ENCODE results near the gene HIVEP3.

HIVEP3 gene

DNA sequence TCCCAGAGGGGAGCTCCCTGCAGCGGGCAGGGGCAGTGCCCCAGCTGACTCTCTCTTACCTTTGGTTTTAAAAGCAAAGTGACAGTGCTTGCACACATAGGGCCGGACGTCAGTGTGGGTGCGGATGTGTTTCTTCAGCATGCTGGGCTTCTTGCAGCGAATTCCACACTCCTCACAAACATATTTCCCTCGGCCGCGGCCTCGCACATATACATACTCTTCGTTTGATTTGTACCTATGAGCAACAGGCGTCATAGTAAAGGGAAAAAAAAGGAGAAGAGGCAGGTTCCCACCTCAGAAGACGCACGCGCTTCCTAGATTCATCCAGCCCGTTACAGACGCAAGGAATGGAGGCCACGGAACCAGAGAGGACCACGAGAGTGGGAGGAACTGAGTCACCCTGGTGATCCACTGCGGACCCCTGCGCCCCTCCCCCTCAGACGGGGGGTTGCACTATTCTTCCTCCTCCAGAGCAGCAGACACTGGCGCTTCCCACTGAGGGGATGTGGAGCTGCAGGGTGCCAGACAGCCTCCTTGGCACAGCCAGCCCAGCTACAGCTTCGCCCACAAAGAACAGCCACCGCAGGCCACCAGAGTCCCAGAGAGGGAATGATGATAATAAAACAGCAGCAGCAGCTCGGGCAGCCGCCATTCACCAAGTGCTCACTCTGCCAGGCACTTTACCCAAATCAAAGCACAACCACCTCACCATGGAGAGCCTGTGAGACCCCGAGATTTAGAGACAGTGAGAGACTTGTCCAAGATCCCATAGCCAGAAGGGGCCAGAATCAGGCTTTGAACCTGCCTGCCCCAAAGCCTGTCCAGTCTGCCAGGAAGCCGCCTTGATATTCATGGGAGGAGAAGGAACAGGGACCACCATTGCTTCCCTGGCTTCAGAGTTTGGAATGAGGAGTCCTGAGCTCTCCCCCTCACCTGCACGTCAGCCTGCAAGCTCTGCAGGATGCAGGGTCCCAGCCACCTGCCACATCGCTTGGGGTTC lies 393.7 kb downstream of the HIVEP3 start:
- no peak for FAIRE-seq

- no peak for FAIRE-seq
These were observed 394.6 kb downstream of the HIVEP3 start for GRCh38 chr1:41523949-41524675.

DNA sequence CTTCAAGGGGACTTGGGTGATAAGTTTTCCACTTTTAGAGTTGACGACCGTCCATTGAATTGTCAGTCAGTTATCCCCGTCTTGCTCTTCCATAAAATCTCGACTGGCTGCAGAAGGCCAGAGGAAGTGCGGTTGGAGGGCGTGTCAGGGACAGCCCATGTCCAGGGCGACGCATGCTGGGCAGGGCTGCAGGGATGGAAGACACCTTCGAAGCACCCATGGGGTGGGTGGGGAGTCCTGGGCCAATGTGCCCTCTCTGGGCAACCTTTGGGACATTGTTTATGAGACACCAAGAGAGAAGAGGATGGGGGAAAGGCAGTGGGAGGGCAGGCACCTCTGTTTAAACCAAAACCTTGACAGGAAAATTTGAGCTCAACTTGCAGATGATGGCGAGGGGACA lies 395.7 kb downstream of the HIVEP3 start:
- no peak for FAIRE-seq

- FAIRE-seq = no peak
These were observed 397.0 kb downstream of the HIVEP3 start for GRCh38 chr1:41521766-41522165.

DNA sequence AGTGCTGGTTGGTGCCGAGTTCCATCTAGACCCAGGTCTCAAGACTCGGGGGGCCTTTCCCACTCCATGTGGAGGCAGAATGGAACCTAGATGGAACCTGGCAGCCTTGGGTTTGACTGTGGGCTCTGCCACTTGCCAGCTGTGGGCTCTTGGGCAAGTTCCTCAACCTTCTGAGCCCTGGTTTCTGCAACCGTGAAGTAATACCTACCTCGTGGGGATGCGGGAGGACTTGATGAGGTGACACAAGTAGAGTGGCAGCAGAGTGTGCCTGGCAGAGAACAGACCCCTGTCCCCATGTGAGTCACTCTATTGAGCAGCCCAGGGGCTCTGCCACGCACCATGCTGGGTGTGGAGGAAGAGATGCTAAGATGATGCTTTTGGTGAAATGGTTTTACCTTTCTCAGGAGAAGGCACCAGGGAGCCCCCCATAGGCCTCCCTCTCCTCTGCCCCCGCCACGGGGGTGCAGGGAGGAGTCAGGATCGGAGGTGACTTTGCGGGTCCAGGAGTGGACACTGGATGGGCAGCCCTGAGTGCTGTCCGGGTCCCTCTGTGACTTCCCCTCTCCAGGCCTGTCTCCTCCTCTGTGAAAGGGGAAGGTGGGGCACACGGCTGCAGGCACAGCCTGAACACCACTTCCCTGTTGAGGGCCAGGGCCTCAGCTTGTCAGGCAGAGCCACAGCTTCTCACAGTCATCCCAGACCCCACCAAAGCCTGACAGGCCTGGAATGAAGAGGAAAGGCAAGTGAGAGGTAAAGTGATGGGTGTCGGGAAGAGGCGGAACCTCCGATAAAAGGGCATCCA lies 397.6 kb downstream of the HIVEP3 start:
- no peak for FAIRE-seq

DNA sequence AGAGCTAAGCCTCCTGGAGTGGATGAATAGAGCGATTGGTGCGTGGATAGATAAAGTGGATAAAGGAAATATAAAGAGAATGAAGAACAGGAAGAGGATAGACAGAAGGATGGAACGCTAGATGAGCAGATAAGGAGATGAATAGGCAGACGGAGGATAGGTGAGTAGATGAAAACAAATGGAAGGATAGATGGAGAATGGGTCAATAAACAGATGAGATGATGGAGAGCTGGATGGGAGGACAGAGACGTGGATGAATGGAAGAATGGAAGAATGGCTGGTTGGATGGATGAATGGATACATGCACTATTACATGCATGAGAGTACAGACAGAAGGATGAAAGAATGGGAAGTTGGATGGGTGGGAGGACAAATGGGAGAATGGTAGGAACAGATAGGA lies 399.1 kb downstream of the HIVEP3 start:
- FAIRE-seq = no peak

GRCh38 chr1:41518471-41518870 lies 400.3 kb downstream of the HIVEP3 start:
- FAIRE-seq = no peak

- FAIRE-seq = no peak
These were observed 401.7 kb downstream of the HIVEP3 start for GRCh38 chr1:41517062-41517438.

DNA sequence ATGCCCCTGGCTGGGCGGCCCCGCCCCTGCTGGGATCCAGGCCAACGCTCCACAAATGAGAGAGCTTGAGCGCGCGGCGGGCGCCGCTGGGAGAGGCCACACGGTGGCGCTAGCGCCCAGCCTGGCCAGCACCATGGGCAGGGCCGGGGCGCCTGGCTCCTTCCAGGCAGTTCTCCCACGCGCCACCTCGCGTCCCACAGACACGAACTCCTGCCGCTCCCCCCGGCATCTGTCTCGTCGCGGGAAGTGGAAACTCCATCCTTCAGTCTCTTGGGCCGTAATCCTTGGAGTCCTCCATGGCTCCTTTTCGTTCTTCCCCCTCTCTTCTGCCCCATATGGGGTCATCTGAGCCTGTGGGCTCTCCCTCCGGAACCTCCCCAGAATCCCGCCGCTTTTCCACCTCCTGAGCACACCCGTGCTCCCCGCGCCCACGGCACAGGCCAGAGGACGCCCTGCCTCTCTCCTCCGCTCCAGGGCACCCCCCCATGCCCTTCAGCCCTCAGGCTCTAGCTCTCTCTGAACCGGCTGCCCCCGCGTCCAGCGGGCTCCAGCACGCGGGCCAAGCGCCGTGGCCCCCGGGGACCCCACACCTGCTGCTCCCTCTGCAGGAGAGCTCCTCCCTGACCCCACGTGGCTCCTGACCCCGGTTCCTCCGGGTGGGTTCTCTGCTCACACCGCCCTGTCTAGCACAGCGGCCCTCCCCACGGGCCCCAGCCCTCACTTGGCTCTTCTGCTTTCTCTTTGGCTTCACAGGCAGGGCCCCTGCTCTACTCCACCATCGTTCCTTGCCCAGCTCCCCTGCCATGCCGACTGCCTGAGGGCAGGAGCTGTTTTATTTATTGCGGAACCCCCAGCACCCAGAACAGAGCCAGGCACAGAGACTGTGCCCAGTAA lies 402.3 kb downstream of the HIVEP3 start:
- FAIRE-seq = no peak

GRCh38 chr1:41515778-41516167 lies 402.9 kb downstream of the HIVEP3 start:
- FAIRE-seq = no peak

- no peak for FAIRE-seq
These were observed 403.5 kb downstream of the HIVEP3 start for GRCh38 chr1:41515131-41515678.

- no peak for FAIRE-seq
These were observed 404.3 kb downstream of the HIVEP3 start for GRCh38 chr1:41514381-41514780.

DNA sequence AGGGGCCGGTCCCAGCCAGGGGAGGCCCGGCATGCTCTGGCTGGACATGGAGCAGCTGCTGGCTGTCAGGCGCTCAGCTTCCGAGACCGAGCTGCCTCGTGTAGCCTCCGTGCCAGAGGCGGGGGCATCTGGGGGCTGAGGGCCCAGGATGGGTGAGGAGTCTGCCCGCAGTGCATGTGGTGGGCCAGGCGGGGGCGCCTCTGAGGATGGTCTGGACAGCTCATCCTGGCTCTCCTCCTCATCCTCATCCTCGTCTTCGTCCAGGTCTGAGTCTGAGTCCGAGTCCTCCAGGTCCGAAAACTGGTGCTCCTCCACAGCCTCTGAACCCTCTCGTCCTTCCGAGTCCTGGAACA lies 405.4 kb downstream of the HIVEP3 start:
- FAIRE-seq = no peak

DNA sequence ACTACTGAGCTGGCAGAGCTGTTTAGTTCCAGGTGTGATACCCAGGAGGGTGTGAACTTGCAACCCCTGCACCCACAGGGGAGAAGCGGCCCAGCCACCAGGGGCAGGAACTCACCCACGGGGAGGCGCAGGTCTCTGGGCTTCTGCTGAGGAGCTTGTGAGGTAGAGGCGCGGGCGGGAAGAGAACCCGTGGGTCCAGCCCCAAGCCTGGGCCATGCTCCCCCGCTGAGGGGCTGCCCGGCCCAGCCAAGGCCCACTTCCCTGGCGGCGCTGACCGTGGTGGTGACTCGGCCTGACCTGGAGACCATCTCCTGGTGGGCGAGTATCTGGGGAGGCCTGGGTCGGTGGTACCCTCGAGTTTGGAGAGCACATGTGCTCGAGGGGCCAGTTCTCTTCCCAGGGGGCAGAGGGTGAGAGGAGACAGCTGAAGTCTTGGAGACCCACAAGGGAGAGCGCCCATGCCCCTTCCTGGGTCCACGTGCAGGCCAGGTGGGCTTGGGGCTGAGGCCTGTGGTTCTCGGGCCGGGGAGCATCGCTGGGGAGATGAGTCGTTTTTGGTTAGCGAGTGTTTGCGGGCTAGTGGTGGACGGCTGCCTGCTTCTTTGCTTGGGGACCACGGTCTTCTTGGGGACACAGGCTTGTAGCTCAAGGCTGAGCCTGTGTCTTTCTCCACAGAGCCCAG lies 405.9 kb downstream of the HIVEP3 start:
- no peak for FAIRE-seq

DNA sequence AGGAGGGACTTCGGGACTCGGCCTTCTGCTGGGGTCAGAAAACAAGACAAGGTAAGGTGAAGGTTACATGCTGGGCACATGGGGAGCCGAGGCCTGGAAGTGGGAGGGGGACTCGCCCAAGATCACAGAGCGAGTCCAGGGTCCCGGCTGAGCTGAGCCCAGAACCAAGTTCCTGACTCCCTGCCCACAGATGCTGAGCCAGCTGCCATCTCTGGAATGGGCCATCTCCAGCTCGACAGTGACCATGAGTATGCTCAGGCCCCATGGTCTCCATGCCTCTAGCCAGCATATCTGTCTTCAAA lies 407.5 kb downstream of the HIVEP3 start:
- no peak for FAIRE-seq

DNA sequence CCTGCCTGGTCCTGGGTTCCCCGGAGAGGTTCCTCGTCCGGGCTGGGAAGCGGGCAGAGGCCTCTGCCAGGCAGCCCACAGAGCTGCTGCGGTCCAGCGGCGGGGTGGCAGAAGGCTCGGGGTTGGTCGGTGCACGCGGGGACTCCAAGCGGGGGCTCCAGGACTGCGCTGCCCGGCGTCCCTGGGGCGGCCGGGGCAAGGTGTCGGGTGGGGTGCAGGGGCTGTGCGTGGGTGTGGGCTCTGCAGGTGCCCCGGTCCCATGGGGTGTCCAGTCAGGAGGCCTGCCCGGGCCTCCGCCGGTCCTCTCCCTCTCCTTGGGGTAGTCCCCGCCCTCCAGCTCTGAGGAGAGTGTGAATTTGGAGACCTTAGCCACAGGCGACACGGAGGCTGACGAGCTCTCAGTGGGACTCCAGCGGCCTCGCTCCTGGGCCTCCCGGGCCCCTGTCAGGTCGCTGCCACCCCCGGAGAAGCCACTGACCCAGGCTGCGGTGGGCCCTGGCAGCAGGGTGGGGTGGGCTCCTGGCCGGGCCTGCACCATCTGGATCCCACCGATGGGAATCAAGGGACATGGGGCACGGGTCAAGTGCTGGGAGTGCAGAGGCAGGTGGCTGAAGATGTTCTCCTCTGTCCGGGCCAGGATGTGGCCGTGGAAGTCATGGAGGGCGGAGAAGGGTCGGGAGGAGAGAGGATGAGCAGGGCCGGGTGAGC lies 408.0 kb downstream of the HIVEP3 start:
- no peak for FAIRE-seq

- no peak for FAIRE-seq
These were observed 409.5 kb downstream of the HIVEP3 start for GRCh38 chr1:41509270-41509671.

DNA sequence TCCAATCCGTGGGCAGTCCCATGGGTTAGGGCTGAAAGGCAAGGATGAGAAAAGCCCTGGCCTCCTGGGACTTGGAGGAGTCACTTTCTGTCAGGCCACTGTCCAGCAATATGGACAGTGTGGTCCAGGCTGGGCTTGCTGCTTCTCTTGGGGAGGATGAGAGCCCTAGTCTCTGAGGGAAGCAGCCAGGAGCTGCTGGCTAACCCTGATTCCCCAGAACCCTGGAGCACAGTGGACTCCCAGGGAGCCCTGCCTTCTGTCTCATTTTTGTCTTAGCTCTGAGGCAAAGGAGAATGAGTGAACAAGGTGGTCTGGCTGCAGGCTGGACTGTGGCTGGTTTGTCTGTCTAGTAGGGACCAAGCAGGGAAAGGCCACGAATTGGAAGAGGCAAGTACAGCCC lies 410.4 kb downstream of the HIVEP3 start:
- FAIRE-seq = no peak

DNA sequence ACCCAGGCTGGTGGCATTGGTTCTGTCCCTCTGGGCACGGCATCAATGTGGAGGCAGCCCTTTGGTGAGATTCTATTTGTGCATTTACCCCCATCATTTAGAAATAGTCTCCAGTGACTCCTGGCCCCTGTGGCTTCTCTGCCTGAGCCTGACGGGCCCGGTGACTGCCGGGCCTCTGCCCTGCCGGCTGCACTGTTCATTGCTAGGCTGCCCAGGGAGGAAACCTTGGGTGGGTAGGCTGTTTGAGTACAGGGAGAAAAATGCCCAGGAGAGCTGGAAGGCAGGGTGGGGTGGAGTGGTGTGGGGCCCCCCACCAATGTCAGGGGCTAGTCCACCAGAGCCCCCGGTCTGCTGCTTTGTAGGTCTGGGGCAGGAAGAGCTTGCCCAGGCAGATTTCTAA lies 410.9 kb downstream of the HIVEP3 start:
- no peak for FAIRE-seq

DNA sequence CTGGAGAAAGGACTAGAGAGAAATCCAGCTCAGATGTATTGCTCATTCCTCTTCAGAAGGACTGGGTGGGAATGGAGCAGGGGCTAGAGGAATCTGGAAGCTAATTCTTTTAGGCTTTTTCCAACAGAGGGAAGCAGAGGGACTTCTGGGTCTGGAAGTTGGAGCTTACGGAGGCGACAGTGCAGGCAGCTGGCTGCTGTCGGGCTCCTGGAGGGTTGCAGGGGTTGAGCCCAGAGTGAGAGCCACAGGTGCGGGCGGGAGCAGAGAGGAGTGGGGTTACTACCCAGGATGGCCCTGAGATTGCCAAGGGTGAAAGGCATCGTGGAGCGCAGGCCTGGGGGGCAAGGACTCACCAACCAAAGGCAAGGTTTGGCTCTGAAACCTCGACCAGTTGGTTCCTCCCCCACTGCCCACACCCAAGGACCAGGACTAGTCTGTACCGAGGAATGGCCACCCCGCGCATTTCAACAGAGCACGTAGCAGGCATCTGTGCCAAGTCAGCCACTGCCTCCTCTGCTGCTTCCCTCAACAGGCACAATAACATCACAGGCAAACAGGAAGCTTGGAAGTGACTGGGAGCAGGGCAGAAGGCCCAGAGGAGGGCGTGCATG lies 411.5 kb downstream of the HIVEP3 start:
- FAIRE-seq = no peak

Data from A204.1 (cell line).